ENCODE data around the gene ELMO1.
"Not testable (repeated sequence)": the region's sequence is repeated elsewhere in the genome, so short reads cannot be mapped to it uniquely, and the experiment has no call there.

ELMO1 gene

GRCh38 chr7:36986948-36987724, 461.5 kb downstream of the ELMO1 start:
- Mint-ChIP-seq H3K9me3 (no peaks in the 10 kb centered on the region), H3K4me1 (peaks cover 60% of the 10 kb centered on the region)

GRCh38 chr7:36986511-36986933, 462.1 kb downstream of the ELMO1 start:
- Mint-ChIP-seq H3K27me3 (no peaks in the 10 kb centered on the region), H3K36me3 (peaks cover 22% of the 10 kb centered on the region), H3K27ac (no peak overlapping the region), H3K4me3 (no peak overlapping the region), H3K4me1 (peaks cover 60% of the 10 kb centered on the region), H3K9me3 (no peaks in the 10 kb centered on the region)

More at GRCh38 chr7:36986948-36987724, 461.5 kb downstream of the ELMO1 start:
- Mint-ChIP-seq H3K27ac (no peak overlapping the region), H3K36me3 (peaks cover 19% of the 10 kb centered on the region), H3K4me3 (no peak overlapping the region), H3K27me3 (no peaks in the 10 kb centered on the region)

GRCh38 chr7:36985866-36986400, 462.7 kb downstream of the ELMO1 start:
- Mint-ChIP-seq H3K4me3 (no peak overlapping the region), H3K9me3 (no peaks in the 10 kb centered on the region), H3K27ac (no peak overlapping the region)

GRCh38 chr7:36985316-36985715, 463.3 kb downstream of the ELMO1 start:
- peaks cover 25% of the 10 kb centered on the region for H3K36me3 Mint-ChIP-seq
- H3K27ac Mint-ChIP-seq, result peak overlapping the region; percentile 63

More at GRCh38 chr7:36985866-36986400, 462.7 kb downstream of the ELMO1 start:
- peaks cover 25% of the 10 kb centered on the region for H3K36me3 Mint-ChIP-seq
- H3K4me1 Mint-ChIP-seq, result peaks cover 58% of the 10 kb centered on the region
- no peaks in the 10 kb centered on the region for H3K27me3 Mint-ChIP-seq

GRCh38 chr7:36984710-36985312, 463.9 kb downstream of the ELMO1 start:
- Mint-ChIP-seq H3K9me3 (no peaks in the 10 kb centered on the region), H3K4me3 (no peak overlapping the region)

More at GRCh38 chr7:36985316-36985715, 463.3 kb downstream of the ELMO1 start:
- H3K9me3 Mint-ChIP-seq, result no peaks in the 10 kb centered on the region
- no peaks in the 10 kb centered on the region for H3K27me3 Mint-ChIP-seq
- no peak overlapping the region for H3K4me3 Mint-ChIP-seq
- H3K4me1 Mint-ChIP-seq, result peaks cover 57% of the 10 kb centered on the region

GRCh38 chr7:36984041-36984521, 464.6 kb downstream of the ELMO1 start:
- no peaks in the 10 kb centered on the region for H3K9me3 Mint-ChIP-seq
- peaks cover 25% of the 10 kb centered on the region for H3K36me3 Mint-ChIP-seq
- H3K4me1 Mint-ChIP-seq, result peaks cover 61% of the 10 kb centered on the region
- H3K4me3 Mint-ChIP-seq, result no peak overlapping the region
- H3K27ac Mint-ChIP-seq, result no peak overlapping the region
- no peaks in the 10 kb centered on the region for H3K27me3 Mint-ChIP-seq

More at GRCh38 chr7:36984710-36985312, 463.9 kb downstream of the ELMO1 start:
- H3K27me3 Mint-ChIP-seq, result no peaks in the 10 kb centered on the region
- peaks cover 25% of the 10 kb centered on the region for H3K36me3 Mint-ChIP-seq
- peaks cover 61% of the 10 kb centered on the region for H3K4me1 Mint-ChIP-seq
- H3K27ac Mint-ChIP-seq, result peak overlapping the region; percentile 63

- peaks cover 25% of the 10 kb centered on the region for H3K36me3 Mint-ChIP-seq
Observed at GRCh38 chr7:36982766-36983165, 465.9 kb downstream of the ELMO1 start.

GRCh38 chr7:36979810-36980248, 468.8 kb downstream of the ELMO1 start:
- H3K36me3 Mint-ChIP-seq, result peaks cover 41% of the 10 kb centered on the region
- peaks cover 42% of the 10 kb centered on the region for H3K4me1 Mint-ChIP-seq

More at GRCh38 chr7:36982766-36983165, 465.9 kb downstream of the ELMO1 start:
- no peaks in the 10 kb centered on the region for H3K27me3 Mint-ChIP-seq
- peaks cover 58% of the 10 kb centered on the region for H3K4me1 Mint-ChIP-seq
- H3K9me3 Mint-ChIP-seq, result no peaks in the 10 kb centered on the region
- H3K4me3 Mint-ChIP-seq, result no peak overlapping the region
- peak overlapping the region; percentile 43 for H3K27ac Mint-ChIP-seq

GRCh38 chr7:36978461-36978860, 470.2 kb downstream of the ELMO1 start:
- H3K27me3 Mint-ChIP-seq, result no peaks in the 10 kb centered on the region
- H3K4me3 Mint-ChIP-seq, result no peak overlapping the region
- H3K36me3 Mint-ChIP-seq, result peaks cover 38% of the 10 kb centered on the region
- no peaks in the 10 kb centered on the region for H3K9me3 Mint-ChIP-seq
- H3K4me1 Mint-ChIP-seq, result peaks cover 35% of the 10 kb centered on the region
- H3K27ac Mint-ChIP-seq, result no peak overlapping the region

More at GRCh38 chr7:36979810-36980248, 468.8 kb downstream of the ELMO1 start:
- no peak overlapping the region for H3K4me3 Mint-ChIP-seq
- no peaks in the 10 kb centered on the region for H3K9me3 Mint-ChIP-seq
- no peak overlapping the region for H3K27ac Mint-ChIP-seq
- no peaks in the 10 kb centered on the region for H3K27me3 Mint-ChIP-seq

- Mint-ChIP-seq H3K9me3 (no peaks in the 10 kb centered on the region), H3K4me3 (no peak overlapping the region), H3K27me3 (no peaks in the 10 kb centered on the region), H3K36me3 (peaks cover 35% of the 10 kb centered on the region), H3K27ac (no peak overlapping the region), H3K4me1 (peaks cover 31% of the 10 kb centered on the region)
Observed at GRCh38 chr7:36977878-36978277, 470.8 kb downstream of the ELMO1 start.

- H3K4me3 Mint-ChIP-seq, H3K27me3 Mint-ChIP-seq, H3K9me3 Mint-ChIP-seq, H3K27ac Mint-ChIP-seq: not testable (repeated sequence)
- H3K4me1 Mint-ChIP-seq, result peaks cover 44% of the 10 kb centered on the region
- peaks cover 41% of the 10 kb centered on the region for H3K36me3 Mint-ChIP-seq
Observed at GRCh38 chr7:36973534-36973933, 475.1 kb downstream of the ELMO1 start.

- peaks cover 38% of the 10 kb centered on the region for H3K36me3 Mint-ChIP-seq
- no peak overlapping the region for H3K4me3 Mint-ChIP-seq
- H3K27ac Mint-ChIP-seq, result no peak overlapping the region
- peaks cover 45% of the 10 kb centered on the region for H3K4me1 Mint-ChIP-seq
- H3K9me3 Mint-ChIP-seq, result no peaks in the 10 kb centered on the region
- H3K27me3 Mint-ChIP-seq, result no peaks in the 10 kb centered on the region
Observed at GRCh38 chr7:36972140-36972518, 476.5 kb downstream of the ELMO1 start.

- H3K9me3 Mint-ChIP-seq, result no peaks in the 10 kb centered on the region
- no peak overlapping the region for H3K27ac Mint-ChIP-seq
- H3K27me3 Mint-ChIP-seq, result no peaks in the 10 kb centered on the region
- no peak overlapping the region for H3K4me3 Mint-ChIP-seq
- H3K4me1 Mint-ChIP-seq, result peaks cover 41% of the 10 kb centered on the region
- H3K36me3 Mint-ChIP-seq, result peaks cover 33% of the 10 kb centered on the region
Observed at GRCh38 chr7:36971515-36972139, 477.0 kb downstream of the ELMO1 start.

- H3K27me3 Mint-ChIP-seq, result no peaks in the 10 kb centered on the region
- H3K27ac Mint-ChIP-seq, result no peak overlapping the region
- peaks cover 27% of the 10 kb centered on the region for H3K36me3 Mint-ChIP-seq
- H3K4me3 Mint-ChIP-seq, result no peak overlapping the region
- peaks cover 43% of the 10 kb centered on the region for H3K4me1 Mint-ChIP-seq
- H3K9me3 Mint-ChIP-seq, result no peaks in the 10 kb centered on the region
Observed at GRCh38 chr7:36970551-36971514, 477.8 kb downstream of the ELMO1 start.
